NCI-H146 treated with DMSO at 0.1 percent for 48 hours (cell line): ENCODE data around the gene MCC.
A peak's percentile ranks its signal among the peaks of the same experiment; 100 is the strongest.

Experiments
- DNase-seq: peaks from one replicate; lab custom pipeline; 2025; ENCODE audit not compliant: unreplicated experiment; lab: John Stamatoyannopoulos, UW

The MCC gene

GRCh38 chr5:113487781-113488644, at the start of gene MCC:
MCC (minus strand) TSS chr5:113488453.
- DNase-seq: peak; percentile 70

DNA sequence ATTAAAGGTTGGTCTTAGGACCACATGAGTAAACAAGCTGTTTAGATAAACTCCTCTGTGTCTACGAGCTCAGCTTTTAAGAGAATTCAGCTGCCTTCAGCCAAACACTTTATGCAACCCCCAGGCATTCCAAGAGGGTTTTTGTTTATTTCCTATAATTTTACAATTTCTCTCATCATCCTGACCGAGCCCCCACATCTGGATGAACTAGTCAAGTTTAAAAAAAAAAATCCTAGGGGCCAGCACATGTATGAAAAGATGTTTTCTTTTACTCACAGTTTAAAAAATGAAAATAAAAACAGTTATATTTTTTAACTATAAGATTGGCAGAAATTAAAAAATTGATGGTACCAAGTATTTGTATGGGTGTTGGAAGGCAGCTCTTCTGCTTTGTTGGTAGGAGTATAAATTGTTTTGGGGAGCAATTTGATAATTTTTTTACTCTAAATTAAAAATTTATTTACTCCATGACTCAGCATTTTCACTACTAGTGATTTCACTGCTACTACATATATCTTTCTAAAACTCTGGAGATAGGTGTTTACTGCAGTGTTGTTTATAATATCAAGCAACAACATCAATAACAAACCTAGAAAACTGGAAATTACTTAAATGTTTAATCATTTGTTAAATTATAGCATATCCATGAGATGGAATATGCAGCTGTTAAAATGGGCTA, 43.4 kb upstream of the MCC start:
- no peak for DNase-seq

DNA sequence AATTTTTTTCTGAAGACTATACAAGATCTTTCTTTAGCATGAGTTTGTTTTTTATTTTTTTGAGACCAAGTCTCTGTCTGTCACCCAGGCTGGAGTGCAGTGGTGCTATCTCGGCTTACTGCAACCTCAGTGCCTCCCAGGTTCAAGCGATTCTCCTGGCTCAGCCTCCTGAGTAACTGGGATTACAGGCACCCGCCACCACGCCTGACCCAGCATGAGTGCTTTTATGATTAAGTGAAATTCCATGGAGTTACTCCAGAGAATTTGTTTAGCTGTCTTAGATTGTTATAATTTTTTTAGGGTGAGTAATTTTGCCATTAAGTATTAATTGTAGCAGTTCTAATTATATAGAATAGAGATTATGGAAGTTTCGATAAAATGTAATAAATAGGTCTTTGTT, 39.5 kb upstream of the MCC start:
- no peak for DNase-seq

GRCh38 chr5:113526421-113526820, 38.2 kb upstream of the MCC start:
- DNase-seq: no peak

- DNase-seq: no peak
Measured at GRCh38 chr5:113524927-113525326, 36.7 kb upstream of the MCC start.

DNA sequence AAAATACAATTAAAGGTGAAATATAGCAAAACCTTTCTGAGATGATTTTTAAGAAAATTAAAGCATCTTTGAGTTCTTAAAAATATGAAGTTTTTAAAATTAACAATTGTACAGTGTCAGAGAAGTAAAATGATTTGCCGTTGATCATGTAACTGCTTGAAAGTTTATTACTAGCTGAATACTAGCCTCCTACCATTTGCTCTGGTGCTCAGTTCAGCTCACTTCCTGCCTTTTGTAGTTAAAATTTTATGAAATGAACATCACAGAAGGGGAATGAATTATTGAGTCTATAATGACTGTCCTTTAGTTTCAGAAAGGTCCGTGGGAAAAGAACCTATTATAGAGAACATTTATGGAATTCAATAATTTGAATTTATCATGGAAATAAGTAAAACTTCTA, 34.9 kb upstream of the MCC start:
- no peak for DNase-seq

DNA sequence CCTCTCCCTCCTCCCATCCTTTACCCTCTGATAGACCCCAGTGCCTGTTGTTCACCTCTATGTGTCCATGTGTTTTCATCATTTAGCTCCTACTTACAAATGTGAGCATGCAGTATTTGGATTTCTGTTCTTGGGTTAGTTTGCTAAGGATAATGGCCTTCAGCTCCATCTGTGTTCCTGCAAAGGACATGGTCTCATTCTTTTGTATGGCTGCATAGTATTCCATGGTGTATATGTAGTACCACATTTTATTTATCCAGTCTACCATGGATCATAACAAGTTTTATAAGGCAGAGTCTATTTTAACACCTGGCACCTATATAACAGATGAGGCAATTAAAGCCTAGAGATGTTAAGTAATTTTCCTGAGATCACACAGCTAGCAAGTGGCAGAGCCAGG, 32.6 kb upstream of the MCC start:
- no peak for DNase-seq

GRCh38 chr5:113520429-113520828, 32.2 kb upstream of the MCC start:
- DNase-seq: no peak

- no peak for DNase-seq
Measured at GRCh38 chr5:113519412-113519811, 31.2 kb upstream of the MCC start.

- no peak for DNase-seq
Measured at GRCh38 chr5:113518884-113519283, 30.6 kb upstream of the MCC start.

DNA sequence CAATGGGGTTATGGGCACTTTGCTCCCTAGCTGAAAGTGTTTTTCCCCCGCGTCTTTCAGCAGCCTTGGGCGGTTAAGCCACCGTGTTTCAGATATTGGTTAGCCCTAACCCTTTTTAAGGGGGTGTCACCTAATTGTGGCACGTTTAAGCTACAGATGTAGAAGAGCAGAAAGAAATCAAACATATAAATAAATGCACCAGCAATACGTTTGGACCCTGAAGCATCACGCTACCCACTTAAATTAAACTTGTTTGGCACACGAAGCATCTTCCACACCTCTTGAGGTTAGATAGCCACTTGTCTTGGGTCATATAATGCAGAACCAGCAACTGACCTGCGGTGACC, 26.0 kb upstream of the MCC start:
- DNase-seq: no peak

DNA sequence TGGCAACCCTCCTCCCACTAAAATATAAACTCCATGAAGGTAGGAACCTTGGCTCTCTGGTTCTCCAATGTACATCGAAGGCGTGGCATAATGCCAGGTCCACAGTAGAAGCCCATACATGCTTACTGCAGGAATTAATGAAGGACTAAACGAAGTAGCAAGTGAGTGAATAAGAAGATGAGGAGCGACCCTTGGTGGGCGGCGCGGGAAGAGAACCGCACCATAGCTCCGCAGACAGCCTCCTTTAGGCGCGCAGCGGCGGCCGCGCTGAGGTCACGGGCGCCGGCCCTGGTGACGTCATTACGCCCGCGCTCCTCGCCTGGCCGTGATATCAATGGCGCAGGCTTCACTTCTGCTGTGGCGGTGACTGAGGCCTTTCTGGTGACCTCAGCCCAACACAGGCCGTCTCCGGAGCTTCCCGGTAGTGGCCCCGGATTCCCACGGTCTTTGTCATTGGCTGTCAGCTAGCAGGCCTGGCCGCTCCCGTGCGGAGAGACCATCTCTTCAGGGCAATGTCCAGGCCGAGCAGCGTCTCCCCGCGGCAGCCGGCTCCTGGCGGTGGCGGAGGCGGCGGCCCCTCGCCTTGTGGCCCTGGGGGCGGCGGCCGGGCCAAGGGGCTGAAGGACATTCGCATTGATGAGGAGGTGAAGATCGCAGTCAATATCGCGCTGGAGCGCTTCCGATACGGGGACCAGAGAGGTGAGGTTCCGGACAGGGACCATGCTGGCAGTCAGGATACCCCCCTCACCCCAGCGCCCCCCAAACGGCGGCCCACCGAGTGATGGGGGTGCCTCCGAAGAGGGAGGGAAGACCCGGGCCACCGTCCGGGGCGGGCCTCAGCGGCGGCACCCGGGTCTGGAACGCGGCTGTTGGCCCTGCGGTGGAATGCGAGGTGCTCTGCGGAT, 25.4 kb upstream of the MCC start, which contains the start of gene YTHDC2:
Gene YTHDC2 (plus strand): TSS at position 311 of the 905 bp plus-strand sequence. CDS start 202 bp downstream, at position 513.
- peak; percentile 82 for DNase-seq

DNA sequence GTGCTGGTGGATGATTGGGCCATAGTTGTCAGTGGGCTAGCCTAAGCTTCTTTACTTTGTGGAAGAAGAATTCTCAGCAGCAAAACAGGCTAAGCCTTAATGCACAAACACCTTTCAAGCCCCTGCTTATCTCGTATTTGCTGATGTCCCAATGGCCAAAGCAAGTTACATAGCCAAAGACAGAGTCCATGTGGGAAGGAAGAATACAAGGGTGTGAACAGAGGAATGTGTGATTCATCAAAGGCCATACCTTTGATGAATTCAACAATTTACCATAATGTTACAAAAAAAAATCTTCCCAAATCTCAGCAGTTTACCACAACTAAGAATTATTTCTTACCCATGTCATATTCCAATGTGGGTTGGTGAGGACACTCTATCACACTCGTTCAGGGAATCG, 24.1 kb upstream of the MCC start:
- DNase-seq: no peak

GRCh38 chr5:113510836-113511451, 22.7 kb upstream of the MCC start:
- DNase-seq: peak; percentile 48

DNA sequence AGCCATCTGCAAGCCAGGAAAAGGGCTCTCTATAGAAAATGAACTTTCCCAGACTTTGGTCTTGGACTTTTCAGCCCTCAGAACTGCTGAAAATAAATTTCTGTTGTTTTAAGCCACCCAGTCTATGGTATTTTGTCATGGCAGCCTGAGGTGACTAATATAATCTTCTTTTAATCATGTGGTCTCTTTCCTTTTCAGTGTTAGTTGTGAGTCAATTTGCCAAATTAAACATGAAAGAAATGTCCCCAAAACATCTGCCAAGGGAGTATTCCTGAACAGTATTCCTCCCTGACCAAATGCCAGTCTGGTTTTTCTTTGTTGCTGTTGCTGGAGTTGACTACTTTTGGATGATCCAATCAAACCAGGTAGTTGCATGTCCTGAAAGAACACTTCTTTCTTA, 20.5 kb upstream of the MCC start:
- DNase-seq: no peak

- no peak for DNase-seq
Measured at GRCh38 chr5:113507601-113508000, 19.3 kb upstream of the MCC start.

GRCh38 chr5:113505181-113505580, 16.9 kb upstream of the MCC start:
- no peak for DNase-seq

- no peak for DNase-seq
Measured at GRCh38 chr5:113503146-113503545, 14.9 kb upstream of the MCC start.

DNA sequence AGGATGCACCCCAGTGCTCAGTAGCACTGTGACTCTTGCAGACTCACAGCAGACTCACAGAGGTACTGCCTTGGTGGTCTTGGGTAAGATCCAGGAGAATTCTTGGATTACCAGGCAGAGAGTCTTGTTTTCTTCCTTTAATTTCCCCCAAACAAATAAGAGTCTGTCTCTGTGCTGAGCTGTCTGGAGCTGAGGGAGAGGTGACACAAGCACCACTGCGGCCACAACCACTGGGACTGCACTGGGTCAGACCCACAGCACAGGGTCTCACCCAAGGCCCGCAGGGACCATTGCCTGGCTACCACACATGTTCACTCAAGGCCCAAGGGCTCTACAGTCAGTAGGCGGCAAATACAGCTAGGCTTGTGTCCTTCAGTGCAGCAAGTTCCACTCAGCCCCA, 13.8 kb upstream of the MCC start:
- DNase-seq: no peak

DNA sequence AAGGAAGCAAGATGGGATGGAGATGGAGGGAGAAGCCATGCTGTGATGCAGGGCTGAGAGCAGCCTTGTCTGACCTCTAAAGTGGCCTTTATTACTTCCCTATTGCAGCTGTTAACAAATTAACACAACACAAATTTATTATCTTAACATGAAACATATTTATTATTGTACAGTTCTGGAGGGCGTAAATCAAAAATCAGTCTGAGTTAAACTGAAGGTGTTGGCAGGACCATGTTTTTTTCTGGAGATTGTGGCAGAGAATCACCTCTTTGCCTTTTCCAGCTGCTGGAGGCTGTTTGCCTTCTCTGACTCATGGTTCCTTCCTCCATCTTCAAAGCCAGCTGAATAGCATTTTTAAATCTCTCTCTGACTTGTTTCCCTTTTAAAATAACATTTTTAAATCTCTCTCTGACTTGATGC, 7.2 kb upstream of the MCC start:
- no peak for DNase-seq

DNA sequence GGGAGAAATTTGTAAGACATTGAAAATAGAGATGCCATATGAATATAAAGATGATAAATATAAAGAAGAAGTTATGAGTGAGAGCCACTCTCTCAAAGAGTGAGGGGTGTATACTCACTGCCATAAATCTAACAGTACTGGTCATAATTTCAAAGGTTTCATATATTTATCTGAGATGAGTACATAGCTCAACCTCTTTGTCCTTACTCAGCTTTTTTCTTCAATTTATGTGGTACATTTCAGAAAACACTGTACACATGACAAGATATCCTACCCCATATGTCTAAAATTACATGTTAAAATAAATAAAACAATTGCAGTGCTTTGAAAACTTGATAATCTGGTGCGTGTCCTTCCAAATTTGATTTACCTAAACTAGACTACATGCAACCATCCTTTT, 5.2 kb upstream of the MCC start:
- DNase-seq: no peak
